HL-60 (cell line): ENCODE data around the gene DUSP22.

ENCODE experiments used
- TF ChIP-seq, protein P1 (sequence below): IDR thresholded peaks from 2 replicates; pipeline ENCODE4 v1.6.1; 2012; ENCODE audit warnings: low read depth; ENCODE audit not compliant: insufficient replicate concordance
- TF ChIP-seq, protein P2 (sequence below): IDR thresholded peaks from one replicate; pipeline ENCODE4 v1.5.1; 2011; ENCODE audit warnings: low read length, control low read depth, inconsistent platforms; ENCODE audit not compliant: insufficient read depth

DNA sequence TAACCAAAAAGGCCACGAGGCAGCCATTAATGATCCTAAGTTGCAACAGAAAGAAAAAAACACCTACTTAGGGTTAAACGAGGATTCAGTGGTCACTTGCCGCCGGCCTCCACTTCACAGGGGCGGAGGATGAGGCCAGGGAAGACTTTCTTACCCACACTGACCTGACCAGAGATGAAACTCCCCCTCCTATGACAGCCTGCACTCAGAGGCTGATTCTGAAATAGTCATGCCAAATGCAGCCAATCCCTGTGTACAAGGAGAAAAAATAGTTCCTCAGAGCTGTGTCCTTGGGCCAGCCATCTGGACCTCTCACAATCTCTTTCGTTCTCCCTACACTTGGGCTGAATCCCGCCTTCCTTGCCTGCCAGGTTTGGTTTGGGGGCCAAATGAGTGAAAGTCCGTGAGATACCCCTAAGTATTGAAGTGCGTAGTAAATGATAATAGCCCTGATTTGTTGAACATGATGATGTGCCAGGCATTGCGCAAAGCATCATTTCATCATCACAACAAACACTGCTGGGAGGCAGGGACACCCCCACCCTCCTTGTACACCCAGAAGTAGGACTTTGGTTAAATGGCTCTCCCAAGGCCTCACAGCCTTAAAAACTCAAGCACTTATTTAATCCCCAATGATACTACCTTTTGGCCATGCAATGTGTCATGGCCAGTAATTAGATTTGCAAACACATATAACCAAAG, 96.1 kb downstream of the DUSP22 start:
- TF ChIP-seq, protein P1, sequence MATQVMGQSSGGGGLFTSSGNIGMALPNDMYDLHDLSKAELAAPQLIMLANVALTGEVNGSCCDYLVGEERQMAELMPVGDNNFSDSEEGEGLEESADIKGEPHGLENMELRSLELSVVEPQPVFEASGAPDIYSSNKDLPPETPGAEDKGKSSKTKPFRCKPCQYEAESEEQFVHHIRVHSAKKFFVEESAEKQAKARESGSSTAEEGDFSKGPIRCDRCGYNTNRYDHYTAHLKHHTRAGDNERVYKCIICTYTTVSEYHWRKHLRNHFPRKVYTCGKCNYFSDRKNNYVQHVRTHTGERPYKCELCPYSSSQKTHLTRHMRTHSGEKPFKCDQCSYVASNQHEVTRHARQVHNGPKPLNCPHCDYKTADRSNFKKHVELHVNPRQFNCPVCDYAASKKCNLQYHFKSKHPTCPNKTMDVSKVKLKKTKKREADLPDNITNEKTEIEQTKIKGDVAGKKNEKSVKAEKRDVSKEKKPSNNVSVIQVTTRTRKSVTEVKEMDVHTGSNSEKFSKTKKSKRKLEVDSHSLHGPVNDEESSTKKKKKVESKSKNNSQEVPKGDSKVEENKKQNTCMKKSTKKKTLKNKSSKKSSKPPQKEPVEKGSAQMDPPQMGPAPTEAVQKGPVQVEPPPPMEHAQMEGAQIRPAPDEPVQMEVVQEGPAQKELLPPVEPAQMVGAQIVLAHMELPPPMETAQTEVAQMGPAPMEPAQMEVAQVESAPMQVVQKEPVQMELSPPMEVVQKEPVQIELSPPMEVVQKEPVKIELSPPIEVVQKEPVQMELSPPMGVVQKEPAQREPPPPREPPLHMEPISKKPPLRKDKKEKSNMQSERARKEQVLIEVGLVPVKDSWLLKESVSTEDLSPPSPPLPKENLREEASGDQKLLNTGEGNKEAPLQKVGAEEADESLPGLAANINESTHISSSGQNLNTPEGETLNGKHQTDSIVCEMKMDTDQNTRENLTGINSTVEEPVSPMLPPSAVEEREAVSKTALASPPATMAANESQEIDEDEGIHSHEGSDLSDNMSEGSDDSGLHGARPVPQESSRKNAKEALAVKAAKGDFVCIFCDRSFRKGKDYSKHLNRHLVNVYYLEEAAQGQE, result no peak
- TF ChIP-seq, protein P2, sequence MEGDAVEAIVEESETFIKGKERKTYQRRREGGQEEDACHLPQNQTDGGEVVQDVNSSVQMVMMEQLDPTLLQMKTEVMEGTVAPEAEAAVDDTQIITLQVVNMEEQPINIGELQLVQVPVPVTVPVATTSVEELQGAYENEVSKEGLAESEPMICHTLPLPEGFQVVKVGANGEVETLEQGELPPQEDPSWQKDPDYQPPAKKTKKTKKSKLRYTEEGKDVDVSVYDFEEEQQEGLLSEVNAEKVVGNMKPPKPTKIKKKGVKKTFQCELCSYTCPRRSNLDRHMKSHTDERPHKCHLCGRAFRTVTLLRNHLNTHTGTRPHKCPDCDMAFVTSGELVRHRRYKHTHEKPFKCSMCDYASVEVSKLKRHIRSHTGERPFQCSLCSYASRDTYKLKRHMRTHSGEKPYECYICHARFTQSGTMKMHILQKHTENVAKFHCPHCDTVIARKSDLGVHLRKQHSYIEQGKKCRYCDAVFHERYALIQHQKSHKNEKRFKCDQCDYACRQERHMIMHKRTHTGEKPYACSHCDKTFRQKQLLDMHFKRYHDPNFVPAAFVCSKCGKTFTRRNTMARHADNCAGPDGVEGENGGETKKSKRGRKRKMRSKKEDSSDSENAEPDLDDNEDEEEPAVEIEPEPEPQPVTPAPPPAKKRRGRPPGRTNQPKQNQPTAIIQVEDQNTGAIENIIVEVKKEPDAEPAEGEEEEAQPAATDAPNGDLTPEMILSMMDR, result no peak
